H1 (cell line): Measurements from ENCODE around the gene GNGT2. TPM values are rescaled to one million over a fixed set of nuclear protein-coding genes. Genes with fewer than 3 reads are reported as not detected.
A peak's percentile ranks its signal among the peaks of the same experiment; 100 is the strongest.

Source experiments
- CTCF ChIA-PET: fragments of 300-600 bp; sonication (Branson Sonifier 250); formaldehyde crosslinking; loops from one replicate; lab custom pipeline; 2021; ENCODE audit not compliant: partially characterized antibody; lab: Charles Lee
- POLR2A ChIA-PET: fragments of 300-600 bp; sonication (Branson Sonifier 250); formaldehyde crosslinking; loops from one replicate; lab custom pipeline; 2021; ENCODE audit warnings: inconsistent platforms; ENCODE audit not compliant: partially characterized antibody; lab: Charles Lee
- DNase-seq, 2 experiments: peaks; one replicate each; pipeline versions ENCODE4 v3.0.0 to v3.0.0-alpha.2; 2010 to 2022; ENCODE audit warnings: low spot score in 2 of 2, low read depth in 1 of 2, mixed read lengths in 1 of 2
- FAIRE-seq: peaks from 2 replicates; lab custom pipeline; 2011; peaks lifted over from hg19 to GRCh38; lab: Jason Lieb, UNC
- H2AFZ ChIP-seq: 2 replicates; pipeline ENCODE4 v1.8.1; 2012; ENCODE audit warnings: low read length, inconsistent platforms
- H2AK5ac ChIP-seq: 2 replicates; pipeline ENCODE4 v1.6.1; 2013; ENCODE audit warnings: low read depth, low read length
- H2BK120ac ChIP-seq: replicated peaks from 2 replicates; pipeline ENCODE3; 2013; ENCODE audit warnings: low read depth, low read length, inconsistent platforms
- H2BK12ac ChIP-seq: 2 replicates; pipeline ENCODE4 v1.6.1; 2013; ENCODE audit warnings: low read depth, low read length
- H2BK15ac ChIP-seq: 2 replicates; pipeline ENCODE4 v1.6.1; 2013; ENCODE audit warnings: low read length
- H2BK20ac ChIP-seq: 2 replicates; pipeline ENCODE4 v1.6.1; 2013; ENCODE audit warnings: low read length
- H2BK5ac ChIP-seq: 2 replicates; pipeline ENCODE4 v1.6.1; 2013; ENCODE audit warnings: low read depth, low read length
- H3K14ac ChIP-seq: 2 replicates; pipeline ENCODE4 v1.6.1; 2013; ENCODE audit warnings: inconsistent platforms; ENCODE audit not compliant: insufficient read length
- H3K18ac ChIP-seq: 2 replicates; pipeline ENCODE4 v1.6.1; 2013; ENCODE audit warnings: low read length; ENCODE audit errors: extremely low read depth
- H3K23ac ChIP-seq: 2 replicates; pipeline ENCODE4 v1.6.1; 2013; ENCODE audit warnings: inconsistent platforms; ENCODE audit not compliant: insufficient read length
- H3K23me2 ChIP-seq: 2 replicates; pipeline ENCODE4 v1.6.1; 2013; ENCODE audit warnings: low read depth, low read length
- H3K27ac ChIP-seq: 2 replicates; pipeline ENCODE4 v1.6.1; 2011; ENCODE audit warnings: low read depth, low read length, inconsistent platforms
- H3K27me3 ChIP-seq, 4 experiments: replicated peaks in 1 of 4; 1 replicate in 1 of 4; 2 replicates in 3 of 4; pipeline versions ENCODE4 v1.6.1 to v1.8.1; 2011 to 2013; ENCODE audit warnings: low read length in 3 of 4, mild to moderate bottlenecking in 3 of 4, inconsistent platforms in 2 of 4, mixed read lengths in 2 of 4, moderate library complexity in 1 of 4; ENCODE audit not compliant: control insufficient read depth in 3 of 4, insufficient read depth in 3 of 4; ENCODE audit errors: extremely low read depth in 1 of 4
- H3K36me3 ChIP-seq, 4 experiments: 2 replicates each; pipeline versions ENCODE4 v1.6.1 to v1.8.1; 2011 to 2013; ENCODE audit warnings: mild to moderate bottlenecking in 4 of 4, low read length in 3 of 4, moderate library complexity in 2 of 4, control low read depth in 1 of 4, inconsistent platforms in 1 of 4; ENCODE audit not compliant: insufficient read depth in 4 of 4, control insufficient read depth in 2 of 4
- H3K4ac ChIP-seq: replicated peaks from 2 replicates; pipeline ENCODE3; 2013; ENCODE audit warnings: low read length, low read depth, mixed read lengths, inconsistent platforms; ENCODE audit not compliant: insufficient read length
- H3K4me1 ChIP-seq, 4 experiments: replicated peaks in 1 of 4; 1 replicate in 1 of 4; 2 replicates in 3 of 4; pipeline versions ENCODE4 v1.6.1 to v1.8.1; 2011 to 2013; ENCODE audit warnings: low read length in 3 of 4, inconsistent platforms in 2 of 4, mixed read lengths in 1 of 4; ENCODE audit not compliant: insufficient read depth in 4 of 4, control insufficient read depth in 3 of 4
- H3K4me2 ChIP-seq, 2 experiments: 2 replicates each; pipeline versions ENCODE4 v1.6.1 to v1.8.1; 2011 to 2013; ENCODE audit warnings: low read depth in 2 of 2, low read length in 2 of 2, control low read depth in 1 of 2, inconsistent platforms in 1 of 2, mild to moderate bottlenecking in 1 of 2; ENCODE audit not compliant: insufficient read depth in 1 of 2
- H3K4me3 ChIP-seq, 4 experiments: fragments of 200-600, 300-600 bp in 1 of 4; sonication (generic), shearing (Covaris generic), sonication (Bioruptor Twin) in 1 of 4; 2 replicates each; pipeline versions ENCODE4 v1.5.1 to v1.8.1; 2011 to 2016; ENCODE audit warnings: low read length in 4 of 4, low read depth in 3 of 4, control low read depth in 2 of 4, inconsistent platforms in 2 of 4, mild to moderate bottlenecking in 2 of 4, mixed read lengths in 1 of 4, moderate library complexity in 1 of 4; ENCODE audit not compliant: insufficient read depth in 2 of 4; ENCODE audit errors: extremely low read depth in 1 of 4
- H3K56ac ChIP-seq: replicated peaks from 2 replicates; pipeline ENCODE3; 2013; ENCODE audit warnings: low read depth, mild to moderate bottlenecking, mixed read lengths, low read length, inconsistent platforms; ENCODE audit not compliant: insufficient read length
- H3K79me1 ChIP-seq: 2 replicates; pipeline ENCODE4 v1.6.1; 2013; ENCODE audit warnings: low read depth, low read length, control low read depth
- H3K79me2 ChIP-seq, 2 experiments: 2 replicates each; pipeline versions ENCODE4 v1.6.1 to v1.8.1; 2012 to 2013; ENCODE audit warnings: low read length in 2 of 2, mild to moderate bottlenecking in 2 of 2, inconsistent platforms in 1 of 2; ENCODE audit not compliant: insufficient read depth in 2 of 2, control insufficient read depth in 1 of 2
- H3K9ac ChIP-seq, 4 experiments: replicated peaks in 1 of 4; 1 replicate in 1 of 4; 2 replicates in 3 of 4; pipeline versions ENCODE4 v1.6.1 to v1.8.1; 2011 to 2013; ENCODE audit warnings: low read depth in 3 of 4, low read length in 3 of 4, control low read depth in 2 of 4, mild to moderate bottlenecking in 2 of 4, moderate library complexity in 2 of 4, inconsistent platforms in 1 of 4; ENCODE audit errors: extremely low read depth in 1 of 4
- H3K9me3 ChIP-seq, 2 experiments: 2 replicates each; pipeline versions ENCODE4 v1.6.1 to v1.8.1; 2012 to 2013; ENCODE audit warnings: mild to moderate bottlenecking in 2 of 2, moderate library complexity in 2 of 2, control low read depth in 1 of 2, inconsistent platforms in 1 of 2, low read depth in 1 of 2, low read length in 1 of 2, mixed read lengths in 1 of 2; ENCODE audit not compliant: insufficient read depth in 2 of 2
- H4K20me1 ChIP-seq, 2 experiments: replicated peaks in 1 of 2; 2 replicates each; pipeline versions ENCODE3 to v1.8.1; 2011 to 2013; ENCODE audit warnings: inconsistent platforms in 2 of 2, low read length in 2 of 2, mild to moderate bottlenecking in 1 of 2; ENCODE audit not compliant: insufficient read depth in 2 of 2, control insufficient read depth in 1 of 2
- H4K5ac ChIP-seq: 2 replicates; pipeline ENCODE4 v1.6.1; 2013; ENCODE audit warnings: low read length, low read depth, mixed read lengths, inconsistent platforms; ENCODE audit not compliant: insufficient read length
- H4K8ac ChIP-seq: 2 replicates; pipeline ENCODE4 v1.8.0; 2013; ENCODE audit warnings: mild to moderate bottlenecking, moderate library complexity, low read length, inconsistent platforms; ENCODE audit not compliant: insufficient read depth; ENCODE audit errors: extremely low read depth
- H4K91ac ChIP-seq: replicated peaks from 2 replicates; pipeline ENCODE3; 2013; ENCODE audit warnings: low read length, mixed read lengths, inconsistent platforms; ENCODE audit not compliant: insufficient read length
- GABPA ChIP-seq: IDR thresholded peaks from 2 replicates; pipeline ENCODE4 v1.6.1; 2011; ENCODE audit warnings: mild to moderate bottlenecking, low read length, moderate library complexity, borderline replicate concordance; ENCODE audit not compliant: insufficient read depth
- KDM4A ChIP-seq: IDR thresholded peaks from one replicate; pipeline ENCODE4 v1.7.1; 2012; ENCODE audit warnings: low read depth, mild to moderate bottlenecking, moderate library complexity, low read length, inconsistent platforms; ENCODE audit not compliant: severe bottlenecking
- RBBP5 ChIP-seq: IDR thresholded peaks from 2 replicates; pipeline ENCODE4 v1.7.1; 2012; ENCODE audit warnings: low read depth, mild to moderate bottlenecking, inconsistent platforms, low read length, moderate library complexity, borderline replicate concordance
- SIRT6 ChIP-seq: IDR thresholded peaks from one replicate; pipeline ENCODE4 v1.7.1; 2012; ENCODE audit warnings: low read length, inconsistent platforms
- SP4 ChIP-seq: IDR thresholded peaks from 2 replicates; pipeline ENCODE4 v1.6.1; 2012; ENCODE audit warnings: low read length, inconsistent platforms
- TAF1 ChIP-seq: IDR thresholded peaks from 2 replicates; pipeline ENCODE4 v1.6.1; 2011; ENCODE audit warnings: mild to moderate bottlenecking, low read depth, low read length
- WGBS, 2 experiments: shearing (Covaris generic) in 1 of 2; methylation state at CpG; one replicate each; pipeline versions ENCODE4 v1.1.6 to v1.1.7; 2013 to 2015; ENCODE audit warnings: low lambda C conversion rate in 2 of 2, mixed read lengths in 2 of 2, inconsistent platforms in 1 of 2, low coverage in 1 of 2, missing lambda C conversion rate in 1 of 2; ENCODE audit not compliant: insufficient replicate concordance in 2 of 2, insufficient coverage in 1 of 2, insufficient read length in 1 of 2; ENCODE audit errors: extremely low coverage in 1 of 2, missing lambda C conversion rate in 1 of 2; 5-methylcytosine and 5-hydroxymethylcytosine counted together
- polyA plus RNA-seq, 7 experiments: library from polyadenylated mRNA; depleted of rRNA in 3 of 7; stranded (reverse) in 5 of 7; unstranded in 2 of 7; fragments of >200 nt in 5 of 7; fragments of 200-250 nt in 2 of 7; gene quantifications; 1 replicate in 5 of 7; 2 replicates in 1 of 7; 4 replicates in 1 of 7; pipeline versions ENCODE4 v1.2.1 to v1.2.3, GENCODE V29; 2011 to 2013; ENCODE audit warnings: missing spikeins in 2 of 7, mixed read lengths in 2 of 7
- total RNA-seq: library from RNA; stranded (reverse); fragmentation: NEBNext Ultra II Directional; extraction: Animal tissue kit (Norgen Biotek cat#: 25700); gene quantifications from 2 replicates; pipeline ENCODE4 v1.2.1, GENCODE V29; 2021
- TF ChIP-seq, protein P1 (sequence below): IDR thresholded peaks from 2 replicates; pipeline ENCODE4 v1.6.1; 2011; ENCODE audit warnings: low read depth, mild to moderate bottlenecking, low read length; ENCODE audit not compliant: insufficient read depth
- TF ChIP-seq, protein P2 (sequence below): IDR thresholded peaks from 2 replicates; pipeline ENCODE4 v1.6.1; 2012; ENCODE audit warnings: inconsistent platforms
- TF ChIP-seq, protein P3 (sequence below): IDR thresholded peaks from 2 replicates; pipeline ENCODE4 v1.6.1; 2012; ENCODE audit warnings: inconsistent platforms

The GNGT2 gene
- total and polyA plus RNA-seq, 2 of the 8 experiments (the other 6 are each of a cell fraction or from before 2014, with no cell fraction given), result 1.3 to 1.4 TPM

DNA sequence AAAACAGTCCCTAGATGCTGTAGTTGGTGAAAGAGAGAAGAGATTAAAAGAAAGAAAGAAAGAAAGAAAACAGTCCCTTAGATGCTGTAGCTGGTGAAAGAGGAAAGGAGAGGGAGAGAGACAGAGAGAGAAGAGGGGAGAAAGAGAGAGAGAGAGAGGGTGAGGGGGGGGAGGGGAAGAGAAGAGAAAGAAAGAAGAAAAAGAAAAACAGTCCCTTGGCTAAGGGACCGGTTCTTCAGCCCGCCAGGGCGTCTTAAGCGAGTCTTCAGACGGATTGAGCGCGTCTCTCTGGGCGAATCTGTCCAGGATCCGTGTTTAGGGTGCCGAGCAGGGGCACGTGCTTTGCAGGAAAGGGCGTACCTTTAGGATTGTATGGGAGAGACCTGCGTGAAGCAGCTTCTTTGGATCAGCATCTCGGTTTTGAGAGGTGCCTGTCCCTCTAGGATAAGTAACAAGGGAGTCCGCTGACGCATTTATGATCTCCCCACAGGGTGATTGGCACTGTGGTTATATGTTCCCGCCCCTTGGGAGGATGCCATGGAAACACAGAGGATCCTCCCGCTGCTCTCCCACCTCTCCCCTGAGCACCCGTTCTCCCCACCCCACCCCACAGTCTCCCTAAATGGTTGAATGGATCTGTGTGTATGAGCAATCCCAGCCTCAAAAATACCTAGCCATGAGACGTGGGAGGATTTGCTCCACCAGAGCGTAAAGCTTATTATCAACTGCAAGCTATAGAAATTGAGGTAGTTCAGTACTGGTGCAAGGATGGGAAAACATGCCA is 16.7 kb downstream of the GNGT2 start:
- Histone ChIP-seq H4K91ac (peak overlapping the region; percentile 59), H3K4me3 (peak overlapping the region; percentile 78 to 97 (median 95)), H3K23me2 (peaks cover 13% of the 10 kb centered on the region), H2BK120ac (no peak overlapping the region), H2BK12ac (0 out of 2 replicates have a peak overlapping the region, but pooled peaks have one; percentile 6), H3K4ac (no peak overlapping the region), H4K8ac (no peak overlapping the region), H3K36me3 (no peaks in the 10 kb centered on the region), H3K9ac (peak overlapping the region in 3 of 4 experiments; percentile 66 to 76 (median 69); a peak in 6 of 7 replicates), H3K27ac (peak overlapping the region; percentile 53; the same call in 1 of the 2 replicates), H3K18ac (peak overlapping the region; percentile 52; the same call in 1 of the 2 replicates), H2AK5ac (no peak overlapping the region), H2BK20ac (no peak overlapping the region), H2AFZ (peak overlapping the region; percentile 99), H3K4me1 (peaks cover 0 to 3% (median 1%) of the 10 kb centered on the region in 4 experiments; a peak in 1 of 7 replicates), H4K5ac (no peak overlapping the region), H3K56ac (no peak overlapping the region), H3K4me2 (peak overlapping the region; percentile 86 to 99), H3K79me1 (no peaks in the 10 kb centered on the region), H3K79me2 (no peaks in the 10 kb centered on the region), H4K20me1 (no peaks in the 10 kb centered on the region), H3K14ac (no peak overlapping the region), H2BK15ac (0 out of 2 replicates have a peak overlapping the region, but pooled peaks have one; percentile 19), H3K23ac (no peak overlapping the region), H2BK5ac (peak overlapping the region; percentile 63), H3K27me3 (no peaks in the 10 kb centered on the region), H3K9me3 (no peaks in the 10 kb centered on the region)
- no peak for FAIRE-seq
- WGBS, 2 experiments, result 3% methylated on average over 21 of the region's 21 CpGs; no CpG with 5 or more reads in 1 of the 2 experiments
- POLR2A ChIA-PET, result interaction anchor here (0.6 to 3.8 kb wide), 8 partner anchors 10 to 198 kb away, joined by 3 to 13 read pairs (median 5); partner anchors contain the start of genes ABI3 and GNGT2
- peak in 1 of 2 experiments; percentile 72 for DNase-seq
- CTCF ChIA-PET, result interaction anchor here (0.6 to 2.4 kb wide), 6 partner anchors 14 to 309 kb away, joined by 3 to 6 read pairs (median 5); no protein-coding TSS in a partner anchor
- TF ChIP-seq, protein P1, sequence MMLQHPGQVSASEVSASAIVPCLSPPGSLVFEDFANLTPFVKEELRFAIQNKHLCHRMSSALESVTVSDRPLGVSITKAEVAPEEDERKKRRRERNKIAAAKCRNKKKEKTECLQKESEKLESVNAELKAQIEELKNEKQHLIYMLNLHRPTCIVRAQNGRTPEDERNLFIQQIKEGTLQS, result no peak
- TF ChIP-seq GABPA, result no peak
- TF ChIP-seq RBBP5, result 0 out of 2 replicates have a peak, but pooled peaks have one; percentile 27
- no peak for TF ChIP-seq SIRT6
- TF ChIP-seq, protein P2, sequence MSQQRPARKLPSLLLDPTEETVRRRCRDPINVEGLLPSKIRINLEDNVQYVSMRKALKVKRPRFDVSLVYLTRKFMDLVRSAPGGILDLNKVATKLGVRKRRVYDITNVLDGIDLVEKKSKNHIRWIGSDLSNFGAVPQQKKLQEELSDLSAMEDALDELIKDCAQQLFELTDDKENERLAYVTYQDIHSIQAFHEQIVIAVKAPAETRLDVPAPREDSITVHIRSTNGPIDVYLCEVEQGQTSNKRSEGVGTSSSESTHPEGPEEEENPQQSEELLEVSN, result peak; percentile 21; the same call in 1 of the 2 replicates
- TF ChIP-seq TAF1, result peak; percentile 36; the same call in 1 of the 2 replicates
- TF ChIP-seq KDM4A, result peak; percentile 30
- no peak for TF ChIP-seq SP4
- TF ChIP-seq, protein P3, sequence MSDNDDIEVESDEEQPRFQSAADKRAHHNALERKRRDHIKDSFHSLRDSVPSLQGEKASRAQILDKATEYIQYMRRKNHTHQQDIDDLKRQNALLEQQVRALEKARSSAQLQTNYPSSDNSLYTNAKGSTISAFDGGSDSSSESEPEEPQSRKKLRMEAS, result peak; percentile 80
